ENCODE measurements around the gene WWOX.

- no peak for TF ChIP-seq TAF1 (IDR thresholded peaks at IDR 0.05; ENCODE audit: borderline replicate concordance, insufficient read depth, low read length)
- TF ChIP-seq POLR2AphosphoS5 (IDR thresholded peaks at IDR 0.05; ENCODE audit: low read depth, low read length), result no peak
- TF ChIP-seq SIN3A (IDR thresholded peaks at IDR 0.05; ENCODE audit: borderline replicate concordance, insufficient read depth, low read length), result no peak
- TF ChIP-seq FOXP2 (optimal IDR thresholded peaks at IDR 0.05; ENCODE audit: borderline replicate concordance, extremely low read depth, extremely low read length, insufficient read depth), result no peak
- no peak for TF ChIP-seq REST (IDR thresholded peaks at IDR 0.05; ENCODE audit: insufficient read depth in 1 of 2, low read depth in 2 of 2, low read length in 2 of 2)
These were observed 184.2 kb downstream of the WWOX start for GRCh38 chr16:78283548-78284251.
